Transverse colon (tissue), 4 donors: ENCODE measurements around the gene ZBTB45. TPM values are rescaled to one million over a fixed set of nuclear protein-coding genes. Genes with fewer than 3 reads are reported as not detected.

ENCODE experiments used
- DNase-seq: peaks from one replicate; pipeline ENCODE4 v3.0.0-alpha.2; 2019
- H3K27ac ChIP-seq, 4 donors: fragments of 200-600 bp; sonication (generic); 2 replicates each; pipeline ENCODE4 v1.5.1; 2016 to 2018; ENCODE audit warnings: inconsistent platforms in 4 of 4
- H3K27me3 ChIP-seq: fragments of 200-600 bp; sonication (generic); 2 replicates; pipeline ENCODE4 v1.5.1; 2017; ENCODE audit warnings: inconsistent platforms
- H3K36me3 ChIP-seq, 4 donors: fragments of 200-600 bp; sonication (generic); 2 replicates each; pipeline ENCODE4 v1.5.1; 2017 to 2019; ENCODE audit warnings: inconsistent platforms in 4 of 4
- H3K4me1 ChIP-seq, 4 donors: fragments of 200-600 bp; sonication (generic); 2 replicates each; pipeline ENCODE4 v1.5.1; 2017 to 2020; ENCODE audit warnings: inconsistent platforms in 4 of 4
- H3K4me3 ChIP-seq, 4 donors: fragments of 200-600 bp; sonication (generic); 1 replicate in 1 of 4; 2 replicates in 3 of 4; pipeline versions ENCODE4 v1.5.1 to v1.6.1; 2017 to 2019; ENCODE audit warnings: inconsistent platforms in 4 of 4
- H3K9me3 ChIP-seq, 2 donors: fragments of 200-600 bp; sonication (generic); 2 replicates each; pipeline ENCODE4 v1.5.1; 2017 to 2019; ENCODE audit warnings: inconsistent platforms in 2 of 2
- EP300 ChIP-seq: sonication (generic); formaldehyde crosslinking; IDR thresholded peaks from one replicate; pipeline ENCODE4 v1.6.1; 2017; ENCODE audit warnings: antibody characterized with exemption, low read depth
- POLR2A ChIP-seq: fragments of 450-650 bp; IDR thresholded peaks from one replicate; pipeline ENCODE4 v1.6.1; 2016; ENCODE audit warnings: antibody characterized with exemption, mild to moderate bottlenecking, moderate library complexity
- POLR2AphosphoS5 ChIP-seq, 3 donors: sonication (generic); formaldehyde crosslinking; IDR thresholded peaks; one replicate each; pipeline ENCODE4 v1.6.1; 2016; ENCODE audit warnings: antibody characterized with exemption in 3 of 3
- WGBS, 2 donors: methylation state at CpG; one replicate each; pipeline ENCODE4 v1.1.5; 2018; ENCODE audit warnings: low coverage in 1 of 2; 5-methylcytosine and 5-hydroxymethylcytosine counted together
- in situ Hi-C, 4 donors: fragments of 200-750 bp; cut with MboI; loops; one replicate each; pipeline versions ENCODE4 v1.15.0 to v1.15.1; 2017; ENCODE audit warnings: low sequenced_read_pairs in 3 of 4, low pct_ligation_motif_present in 1 of 4, low pct_unique_long_range_greater_than_20kb in 1 of 4
- intact Hi-C: fragments of 100-400 bp; cut with DNase I; formaldehyde crosslinking; loops from one replicate; pipeline ENCODE4 v1.15.1; 2023; ENCODE audit warnings: low total_unique reads
- small RNA-seq, 4 donors: library from RNA; depleted of rRNA; stranded (forward); fragments of <200 nt; gene quantifications; one replicate each; pipeline ENCODE3, GENCODE V24; 2016
- total RNA-seq, 4 donors: library from RNA; depleted of rRNA; stranded (reverse); fragments of >200 nt; gene quantifications; one replicate each; pipeline ENCODE4 v1.1.0, GENCODE V29; 2016
- TF ChIP-seq, protein P1 (sequence below), 5 experiments: fragments of 200-600 bp in 3 of 5; fragments of 450-650 bp in 2 of 5; sonication (generic) in 3 of 5; IDR thresholded peaks; 1 replicate in 2 of 5; 2 replicates in 3 of 5; pipeline ENCODE4 v1.5.1; 2016 to 2017; ENCODE audit warnings: antibody characterized with exemption in 5 of 5, inconsistent platforms in 3 of 5, mild to moderate bottlenecking in 2 of 5, moderate library complexity in 1 of 5

ZBTB45 gene
- total RNA-seq, 4 donors from 2014 or later = 12.8 to 24.7 (median 18.1) TPM

DNA sequence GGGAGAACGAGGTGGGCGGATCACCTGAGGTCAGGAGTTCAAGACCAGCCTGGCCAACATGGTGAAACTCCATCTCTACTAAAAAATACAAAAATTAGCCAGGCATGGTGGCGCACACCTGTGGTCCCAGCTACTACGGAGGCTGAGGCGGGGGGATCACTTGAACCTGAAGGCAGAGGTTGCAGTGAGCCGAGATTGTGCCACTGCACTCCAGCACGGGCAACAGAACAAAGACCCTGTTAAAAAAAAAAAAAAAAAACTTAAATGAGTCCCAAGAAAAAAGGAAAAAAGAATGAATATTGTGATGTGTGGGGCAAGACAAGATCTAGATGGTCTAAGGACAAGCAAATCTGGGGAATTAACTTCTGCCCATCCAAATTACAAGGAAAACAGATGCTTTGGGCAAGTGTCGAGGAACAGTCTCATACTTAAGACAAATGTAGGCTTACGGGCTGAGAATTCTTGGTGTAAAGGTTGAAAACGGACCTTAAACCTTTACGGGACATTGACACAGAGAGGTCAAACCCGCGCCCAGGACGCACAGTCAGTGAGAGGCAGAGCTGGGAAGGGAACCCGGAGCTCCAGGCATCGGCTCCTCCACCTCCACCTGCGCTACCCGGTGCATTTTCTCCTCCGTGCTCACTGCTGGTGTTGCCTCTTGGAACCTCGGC is 53.4 kb downstream of the ZBTB45 start:
- Histone ChIP-seq H3K4me1 (peaks cover 6 to 15% (median 8%) of the 10 kb centered on the region in 4 donors), H3K27ac (peak overlapping the region in 2 of 4 donors; percentile 77 to 94), H3K9me3 (no peaks in the 10 kb centered on the region), H3K4me3 (peak overlapping the region; percentile 3 to 99 (median 94)), H3K27me3 (no peaks in the 10 kb centered on the region), H3K36me3 (peaks cover 0 to 7% (median 0%) of the 10 kb centered on the region in 4 donors)
- 32 to 34% methylated on average over 4 to 20 of the region's 20 CpGs for WGBS, 2 donors
- in situ Hi-C loops (no loop called here), intact Hi-C loops (no loop called here)
- DNase-seq = no peak
- TF ChIP-seq EP300 = no peak
- TF ChIP-seq POLR2A = no peak
- TF ChIP-seq, protein P1, sequence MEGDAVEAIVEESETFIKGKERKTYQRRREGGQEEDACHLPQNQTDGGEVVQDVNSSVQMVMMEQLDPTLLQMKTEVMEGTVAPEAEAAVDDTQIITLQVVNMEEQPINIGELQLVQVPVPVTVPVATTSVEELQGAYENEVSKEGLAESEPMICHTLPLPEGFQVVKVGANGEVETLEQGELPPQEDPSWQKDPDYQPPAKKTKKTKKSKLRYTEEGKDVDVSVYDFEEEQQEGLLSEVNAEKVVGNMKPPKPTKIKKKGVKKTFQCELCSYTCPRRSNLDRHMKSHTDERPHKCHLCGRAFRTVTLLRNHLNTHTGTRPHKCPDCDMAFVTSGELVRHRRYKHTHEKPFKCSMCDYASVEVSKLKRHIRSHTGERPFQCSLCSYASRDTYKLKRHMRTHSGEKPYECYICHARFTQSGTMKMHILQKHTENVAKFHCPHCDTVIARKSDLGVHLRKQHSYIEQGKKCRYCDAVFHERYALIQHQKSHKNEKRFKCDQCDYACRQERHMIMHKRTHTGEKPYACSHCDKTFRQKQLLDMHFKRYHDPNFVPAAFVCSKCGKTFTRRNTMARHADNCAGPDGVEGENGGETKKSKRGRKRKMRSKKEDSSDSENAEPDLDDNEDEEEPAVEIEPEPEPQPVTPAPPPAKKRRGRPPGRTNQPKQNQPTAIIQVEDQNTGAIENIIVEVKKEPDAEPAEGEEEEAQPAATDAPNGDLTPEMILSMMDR (IDR thresholded peaks at IDR 0.05) = no peak
- no peak for TF ChIP-seq POLR2AphosphoS5 (IDR thresholded peaks at IDR 0.05)

Small RNA genes lying within 50 kb of the gene (small RNA-seq; reads per million reads assigned to genes)
- 0 to 0.56 (median 0.15) reads per million in 4 donors for gene MIR6807
- 0 reads per million in 4 donors for gene RN7SL525P
- gene RN7SL693P = 0 reads per million in 4 donors
- gene RNU6-1337P = 0 reads per million in 4 donors

Other genes with a start within 250 kb of the ZBTB45 start
- 1 to 10 TPM; 4.6 to 6.6 (median 6.3) TPM for gene ZNF8, start 240.9 kb downstream of the ZBTB45 start, total RNA-seq
- gene ERVK3-1, start 214.4 kb downstream of the ZBTB45 start, total RNA-seq = 10 to 100 TPM; 13.3 to 58.9 (median 36.2) TPM
- 10 to 100 TPM in 1 of 4 donors, 1 to 10 TPM in 3; 3.0 to 11.6 (median 3.3) TPM for gene ZSCAN22, start 192.8 kb downstream of the ZBTB45 start, total RNA-seq
- gene A1BG, start 166.3 kb downstream of the ZBTB45 start, total RNA-seq = 10 to 100 TPM in 1 of 4 donors, 1 to 10 TPM in 1, under 1 TPM in 1, not detected in 1; 0.60 to 25.1 (median 3.7) TPM
- gene ZNF497, start 157.1 kb downstream of the ZBTB45 start, total RNA-seq = 10 to 100 TPM in 1 of 4 donors, 1 to 10 TPM in 3; 1.3 to 19.3 (median 4.2) TPM
- gene ZNF837, start 138.8 kb downstream of the ZBTB45 start, total RNA-seq = 10 to 100 TPM in 1 of 4 donors, 1 to 10 TPM in 3; 3.7 to 10.7 (median 6.1) TPM
- 1,000 to 10,000 TPM in 1 of 4 donors, 100 to 1,000 TPM in 3; 513 to 1,129 (median 743) TPM for gene RPS5, start 132.5 kb downstream of the ZBTB45 start, total RNA-seq
- gene RNF225, start 124.2 kb downstream of the ZBTB45 start, total RNA-seq = not detected
- gene ZNF584, start 111.2 kb downstream of the ZBTB45 start, total RNA-seq = 1 to 10 TPM; 3.4 to 8.3 (median 7.3) TPM
- gene ZNF132, start 79.7 kb downstream of the ZBTB45 start, total RNA-seq = 1 to 10 TPM; 3.0 to 5.1 (median 3.5) TPM
- gene ZNF324B, start 68.2 kb downstream of the ZBTB45 start, total RNA-seq = 10 to 100 TPM in 1 of 4 donors, 1 to 10 TPM in 3; 3.0 to 10.6 (median 6.3) TPM
- gene ZNF324, start 52.7 kb downstream of the ZBTB45 start, total RNA-seq = 10 to 100 TPM in 3 of 4 donors, 1 to 10 TPM in 1; 9.4 to 27.5 (median 24.5) TPM
- gene ZNF446, start 43.5 kb downstream of the ZBTB45 start, total RNA-seq = 10 to 100 TPM in 3 of 4 donors, 1 to 10 TPM in 1; 2.8 to 54.6 (median 18.1) TPM
- 1 to 10 TPM in 3 of 4 donors, not detected in 1; 3.3 to 5.0 (median 4.4) TPM for gene SLC27A5, start 7.8 kb downstream of the ZBTB45 start, total RNA-seq
- 100 to 1,000 TPM; 180 to 694 (median 297) TPM for gene TRIM28, start 24.3 kb upstream of the ZBTB45 start, total RNA-seq
- 100 to 1,000 TPM in 3 of 4 donors, 10 to 100 TPM in 1; 24.7 to 194 (median 141) TPM for gene CHMP2A, start 35.3 kb upstream of the ZBTB45 start, total RNA-seq
- gene UBE2M, start 38.8 kb upstream of the ZBTB45 start, total RNA-seq = 10 to 100 TPM; 24.2 to 56.9 (median 26.7) TPM
- gene MZF1, start 53.5 kb upstream of the ZBTB45 start, total RNA-seq = 100 to 1,000 TPM in 1 of 4 donors, 10 to 100 TPM in 3; 45.5 to 113 (median 67.1) TPM